Inferior parietal cortex (tissue), 1 donor: ENCODE results near the gene CCAR1.
"Not testable (repeated sequence)": the region's sequence is repeated elsewhere in the genome, so short reads cannot be mapped to it uniquely, and the experiment has no call there.

ENCODE experiments used
- DNase-seq: peaks from one replicate; pipeline ENCODE4 v3.0.0-alpha.2; 2016; ENCODE audit errors: extremely low spot score

The CCAR1 gene

GRCh38 chr10:68826764-68827591 is 105.9 kb downstream of the CCAR1 start, which contains the start of gene STOX1:
TSS of gene STOX1 (plus strand) at chr10:68827531. CDS start at chr10:68827624, 93 bp downstream.
- no peak for DNase-seq

GRCh38 chr10:68827592-68827959 is 106.5 kb downstream of the CCAR1 start:
- DNase-seq = not testable (repeated sequence)

- not testable (repeated sequence) for DNase-seq
Observed at GRCh38 chr10:68828083-68828601, 107.1 kb downstream of the CCAR1 start.

GRCh38 chr10:68828833-68829232 is 107.8 kb downstream of the CCAR1 start:
- DNase-seq = no peak

- no peak for DNase-seq
Observed at GRCh38 chr10:68829521-68829920, 108.5 kb downstream of the CCAR1 start.

GRCh38 chr10:68829952-68830351 is 108.9 kb downstream of the CCAR1 start:
- no peak for DNase-seq

GRCh38 chr10:68831961-68832455 is 111.0 kb downstream of the CCAR1 start:
- DNase-seq = no peak

GRCh38 chr10:68832601-68833000 is 111.6 kb downstream of the CCAR1 start:
- no peak for DNase-seq

GRCh38 chr10:68837626-68838322 is 116.7 kb downstream of the CCAR1 start:
- DNase-seq = no peak

- DNase-seq = not testable (repeated sequence)
Observed at GRCh38 chr10:68840650-68841049, 119.6 kb downstream of the CCAR1 start.
